ENCODE data around the gene FOXL1.

DNA sequence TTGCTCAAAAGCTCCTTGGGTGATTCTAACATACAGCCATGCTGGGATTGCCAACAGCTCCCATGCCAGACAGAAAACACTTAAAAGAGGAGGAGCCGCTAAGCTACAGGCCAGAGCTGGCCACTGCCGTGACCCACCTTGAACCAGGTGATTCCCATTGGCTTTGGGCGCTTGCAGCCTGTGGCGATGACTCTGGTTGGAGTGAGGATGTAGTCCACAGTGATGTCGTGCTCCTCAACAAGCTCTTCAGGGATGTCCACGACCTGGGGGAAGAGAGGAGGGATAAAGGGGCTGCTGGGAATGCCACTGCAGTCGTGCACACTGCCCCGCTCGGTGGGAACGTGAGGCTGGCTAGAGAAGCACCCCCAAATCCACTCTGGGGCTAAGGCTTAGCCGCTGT, 36.8 kb upstream of the FOXL1 start:
- TF ChIP-seq, protein P1, sequence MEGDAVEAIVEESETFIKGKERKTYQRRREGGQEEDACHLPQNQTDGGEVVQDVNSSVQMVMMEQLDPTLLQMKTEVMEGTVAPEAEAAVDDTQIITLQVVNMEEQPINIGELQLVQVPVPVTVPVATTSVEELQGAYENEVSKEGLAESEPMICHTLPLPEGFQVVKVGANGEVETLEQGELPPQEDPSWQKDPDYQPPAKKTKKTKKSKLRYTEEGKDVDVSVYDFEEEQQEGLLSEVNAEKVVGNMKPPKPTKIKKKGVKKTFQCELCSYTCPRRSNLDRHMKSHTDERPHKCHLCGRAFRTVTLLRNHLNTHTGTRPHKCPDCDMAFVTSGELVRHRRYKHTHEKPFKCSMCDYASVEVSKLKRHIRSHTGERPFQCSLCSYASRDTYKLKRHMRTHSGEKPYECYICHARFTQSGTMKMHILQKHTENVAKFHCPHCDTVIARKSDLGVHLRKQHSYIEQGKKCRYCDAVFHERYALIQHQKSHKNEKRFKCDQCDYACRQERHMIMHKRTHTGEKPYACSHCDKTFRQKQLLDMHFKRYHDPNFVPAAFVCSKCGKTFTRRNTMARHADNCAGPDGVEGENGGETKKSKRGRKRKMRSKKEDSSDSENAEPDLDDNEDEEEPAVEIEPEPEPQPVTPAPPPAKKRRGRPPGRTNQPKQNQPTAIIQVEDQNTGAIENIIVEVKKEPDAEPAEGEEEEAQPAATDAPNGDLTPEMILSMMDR (IDR thresholded peaks at IDR 0.05): no peak
- TF ChIP-seq POLR2A (IDR thresholded peaks at IDR 0.05): no peak
